Hematopoietic multipotent progenitor cell treated with erythropoietin and hydrocortisone succinate and interleukin-3 and kit ligand, for 6 days (in vitro differentiated cells): Measurements from ENCODE around the gene KRT28.

Source experiments
- DNase-seq: peaks from one replicate; pipeline ENCODE4 v3.0.0-alpha.2; 2015

Gene KRT28

GRCh38 chr17:40799859-40800258 is at the start of gene KRT28:
Gene KRT28, minus strand, starts transcription at chr17:40799959. Its CDS starts 66 bp downstream, at chr17:40799893.
- DNase-seq, result no peak

- no peak for DNase-seq
Observed at GRCh38 chr17:40848583-40849235, 49.0 kb upstream of the KRT28 start.

- DNase-seq, result no peak
Observed at GRCh38 chr17:40846515-40847144, 46.9 kb upstream of the KRT28 start.

- no peak for DNase-seq
Observed at GRCh38 chr17:40844671-40845107, 44.9 kb upstream of the KRT28 start.

- DNase-seq, result no peak
Observed at GRCh38 chr17:40843242-40843641, 43.5 kb upstream of the KRT28 start.

GRCh38 chr17:40841246-40841645 is 41.5 kb upstream of the KRT28 start:
- no peak for DNase-seq

- no peak for DNase-seq
Observed at GRCh38 chr17:40839194-40839593, 39.4 kb upstream of the KRT28 start.

GRCh38 chr17:40836020-40836419 is 36.3 kb upstream of the KRT28 start:
- DNase-seq, result no peak

- no peak for DNase-seq
Observed at GRCh38 chr17:40833882-40834281, 34.1 kb upstream of the KRT28 start.

GRCh38 chr17:40832840-40833239 is 33.1 kb upstream of the KRT28 start:
- no peak for DNase-seq

- no peak for DNase-seq
Observed at GRCh38 chr17:40830085-40830776, 30.5 kb upstream of the KRT28 start.

- DNase-seq, result no peak
Observed at GRCh38 chr17:40828454-40829044, 28.8 kb upstream of the KRT28 start.

- peak; percentile 60 for DNase-seq
Observed at GRCh38 chr17:40827746-40828453, 28.1 kb upstream of the KRT28 start.

- no peak for DNase-seq
Observed at GRCh38 chr17:40825599-40825998, 25.8 kb upstream of the KRT28 start.

GRCh38 chr17:40824015-40824832 is 24.5 kb upstream of the KRT28 start:
- DNase-seq, result no peak

GRCh38 chr17:40822132-40822812 is 22.5 kb upstream of the KRT28 start, which contains the start of gene KRT10:
Gene KRT10, minus strand, starts transcription at chr17:40822614. Its CDS starts 29 bp downstream, at chr17:40822585.
- DNase-seq, result peak; percentile 7

GRCh38 chr17:40821536-40821935 is 21.8 kb upstream of the KRT28 start:
- no peak for DNase-seq

GRCh38 chr17:40820228-40820838 is 20.6 kb upstream of the KRT28 start:
- no peak for DNase-seq

GRCh38 chr17:40819528-40820125 is 19.9 kb upstream of the KRT28 start:
- peak; percentile 5 for DNase-seq

- DNase-seq, result peak; percentile 86
Observed at GRCh38 chr17:40818733-40819527, 19.2 kb upstream of the KRT28 start.
